Measurements from ENCODE around the gene KLHDC4.
"Not testable (repeated sequence)": the region's sequence is repeated elsewhere in the genome, so short reads cannot be mapped to it uniquely, and the experiment has no call there.

Gene KLHDC4

DNA sequence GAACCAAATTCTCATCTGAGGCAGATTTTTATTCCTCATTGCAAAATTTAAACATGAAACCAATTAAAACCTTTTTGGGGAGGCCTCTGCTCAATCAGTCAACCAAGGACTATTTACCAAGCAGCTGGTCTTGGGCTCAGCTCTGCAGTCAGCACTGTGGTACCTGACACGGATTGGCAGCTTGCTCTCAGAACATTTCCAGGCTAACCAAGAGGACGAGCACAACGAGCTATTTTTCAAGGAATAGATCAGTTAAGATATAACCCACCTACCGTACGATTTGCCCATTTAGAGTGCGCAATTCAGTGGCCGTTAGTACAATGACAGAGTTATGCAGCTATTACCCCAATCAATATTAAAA lies 26.4 kb upstream of the KLHDC4 start:
- Mint-ChIP-seq H3K36me3 (no peaks in the 10 kb centered on the region), H3K4me3 (no peak overlapping the region), H3K4me1 (no peaks in the 10 kb centered on the region), H3K27ac (no peak overlapping the region), H3K9me3 (no peaks in the 10 kb centered on the region)
- DNase-seq (ENCODE audit: low spot score in 2 of 2), result no peak
- ATAC-seq, result no peak

DNA sequence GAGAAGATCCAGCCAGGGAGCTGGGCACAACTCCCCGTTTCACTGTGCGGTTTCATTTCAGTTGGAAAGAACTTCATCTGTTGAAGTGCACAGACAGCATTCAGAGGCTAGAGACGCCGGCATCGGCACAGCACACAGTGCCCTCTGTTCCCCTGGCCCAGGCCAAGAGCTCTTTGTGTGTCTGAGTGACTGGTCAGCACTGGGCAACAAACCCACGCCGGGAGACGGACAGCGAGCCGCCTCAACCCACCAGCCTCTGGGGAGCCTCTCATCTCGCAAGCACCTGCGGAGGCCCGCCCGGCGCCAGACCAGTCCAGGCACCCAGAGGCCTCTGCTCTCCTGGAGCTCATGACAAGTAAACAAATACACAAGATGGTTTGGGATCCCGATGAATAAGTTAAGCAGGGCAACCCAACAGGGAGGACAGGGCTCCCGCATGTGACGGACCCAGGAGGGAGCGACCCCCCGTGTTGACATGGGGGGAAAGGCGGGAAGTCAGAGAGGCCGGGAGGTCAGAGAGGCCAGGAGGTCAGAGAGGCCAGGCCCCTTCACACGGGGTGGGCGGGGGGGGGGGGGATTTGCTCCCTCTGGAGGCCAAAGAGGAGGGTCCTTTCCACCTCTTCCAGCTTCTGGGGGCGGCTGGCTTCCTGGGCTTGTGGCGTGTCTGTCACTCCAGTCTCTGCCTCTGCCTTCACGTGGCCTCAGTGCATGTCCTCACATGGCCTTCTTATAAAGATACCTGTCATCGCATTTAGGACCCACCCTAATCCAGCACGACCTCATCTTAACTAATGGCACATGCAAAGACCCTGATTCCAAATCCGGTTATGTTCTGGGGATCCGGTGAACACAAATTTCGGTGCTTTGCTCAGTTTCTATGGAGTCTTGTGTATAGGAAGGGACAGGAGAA lies 25.8 kb upstream of the KLHDC4 start:
- no peak overlapping the region for H3K4me3 Mint-ChIP-seq
- H3K4me1 Mint-ChIP-seq, result no peaks in the 10 kb centered on the region
- H3K9me3 Mint-ChIP-seq, result no peaks in the 10 kb centered on the region
- DNase-seq (ENCODE audit: low spot score in 2 of 2) (no peak), ATAC-seq (no peak)
- H3K36me3 Mint-ChIP-seq, result no peaks in the 10 kb centered on the region
- H3K27ac Mint-ChIP-seq, result no peak overlapping the region

DNA sequence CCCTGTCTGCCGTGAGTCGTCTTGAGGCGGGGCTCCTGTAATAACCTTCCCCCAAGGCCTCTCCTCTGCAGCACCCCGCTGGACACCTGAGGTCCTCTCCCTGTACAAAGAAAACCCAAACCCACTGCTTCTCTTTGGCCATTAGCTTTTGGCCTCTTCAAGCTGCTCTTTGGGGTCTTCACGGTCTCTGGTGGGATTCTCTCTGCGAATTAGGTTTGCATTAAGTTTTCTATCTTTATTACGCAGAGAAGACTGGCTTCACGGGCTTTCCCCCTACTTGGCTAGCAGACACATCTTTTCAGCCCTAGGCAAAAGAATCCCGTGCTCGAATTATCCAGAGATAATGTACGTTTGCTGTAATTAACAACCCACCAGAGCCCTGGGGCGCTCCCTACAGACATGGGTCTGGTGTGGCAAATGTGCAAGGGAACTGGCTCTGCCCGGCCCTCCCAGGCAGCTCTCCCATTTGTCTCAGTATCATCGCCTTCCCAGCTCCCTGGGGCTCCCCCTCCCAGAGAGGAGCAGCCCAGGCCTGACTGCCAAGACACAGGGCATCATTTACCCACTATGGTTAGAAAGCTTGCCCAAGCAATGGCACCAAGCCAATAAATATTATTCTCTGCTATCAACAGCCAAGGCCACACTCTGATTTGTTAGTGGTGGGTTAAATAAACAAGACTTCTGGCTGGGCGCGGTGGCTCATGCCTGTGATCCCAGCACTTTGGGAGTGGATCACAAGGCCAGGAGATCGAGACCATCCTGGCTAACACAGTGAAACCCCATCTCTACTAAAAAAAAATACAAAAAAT lies 24.7 kb upstream of the KLHDC4 start:
- Mint-ChIP-seq H3K36me3 (no peaks in the 10 kb centered on the region), H3K4me3 (no peak overlapping the region), H3K9me3 (no peaks in the 10 kb centered on the region), H3K4me1 (no peaks in the 10 kb centered on the region), H3K27ac (no peak overlapping the region)
- ATAC-seq, result no peak
- DNase-seq (ENCODE audit: low spot score in 2 of 2), result no peak

DNA sequence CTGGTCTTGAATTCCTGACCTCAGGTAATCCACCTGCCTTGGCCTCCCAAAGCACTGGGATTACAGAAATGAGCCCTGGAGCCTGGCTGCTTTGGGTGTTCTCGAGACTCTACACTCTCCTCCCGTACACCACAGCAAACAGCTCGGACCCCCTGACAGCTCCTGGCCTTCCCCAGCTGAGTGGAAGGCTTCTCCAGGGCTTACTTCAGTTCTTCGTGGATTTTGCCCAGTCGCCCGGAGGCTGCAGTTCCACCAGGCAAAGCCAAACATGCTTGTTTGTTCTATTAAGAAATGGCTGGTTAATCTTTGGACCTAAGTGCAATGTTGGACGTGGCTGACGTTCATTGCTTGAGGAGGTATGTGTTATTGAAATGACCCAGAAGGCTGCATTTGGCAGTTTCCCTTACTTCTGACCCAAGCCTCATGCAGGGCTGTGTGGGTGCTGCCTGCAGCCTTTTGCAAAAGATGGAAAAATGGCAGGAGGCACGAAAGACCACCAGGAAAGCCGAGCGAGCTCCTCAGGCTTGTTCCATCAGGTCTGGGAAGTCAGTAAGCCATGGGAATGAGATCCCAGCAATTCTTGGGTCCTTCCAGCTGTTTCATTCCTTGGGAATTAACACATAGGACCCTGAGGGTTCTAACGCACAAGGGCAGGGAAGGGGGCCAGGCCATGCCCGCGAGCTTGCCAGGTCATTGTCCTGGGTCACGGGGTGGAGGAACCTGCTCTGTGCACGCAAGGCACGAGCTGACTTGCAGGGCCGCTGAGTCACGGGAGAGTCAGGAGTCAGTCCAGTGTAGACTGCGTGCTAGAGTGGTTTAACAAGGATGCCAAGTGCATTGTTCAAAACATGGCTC lies 23.9 kb upstream of the KLHDC4 start:
- H3K9me3 Mint-ChIP-seq, result no peaks in the 10 kb centered on the region
- no peak overlapping the region for H3K4me3 Mint-ChIP-seq
- DNase-seq (ENCODE audit: low spot score in 2 of 2) (no peak), ATAC-seq (no peak)
- H3K36me3 Mint-ChIP-seq, result no peaks in the 10 kb centered on the region
- H3K27ac Mint-ChIP-seq, result no peak overlapping the region
- no peaks in the 10 kb centered on the region for H3K4me1 Mint-ChIP-seq

DNA sequence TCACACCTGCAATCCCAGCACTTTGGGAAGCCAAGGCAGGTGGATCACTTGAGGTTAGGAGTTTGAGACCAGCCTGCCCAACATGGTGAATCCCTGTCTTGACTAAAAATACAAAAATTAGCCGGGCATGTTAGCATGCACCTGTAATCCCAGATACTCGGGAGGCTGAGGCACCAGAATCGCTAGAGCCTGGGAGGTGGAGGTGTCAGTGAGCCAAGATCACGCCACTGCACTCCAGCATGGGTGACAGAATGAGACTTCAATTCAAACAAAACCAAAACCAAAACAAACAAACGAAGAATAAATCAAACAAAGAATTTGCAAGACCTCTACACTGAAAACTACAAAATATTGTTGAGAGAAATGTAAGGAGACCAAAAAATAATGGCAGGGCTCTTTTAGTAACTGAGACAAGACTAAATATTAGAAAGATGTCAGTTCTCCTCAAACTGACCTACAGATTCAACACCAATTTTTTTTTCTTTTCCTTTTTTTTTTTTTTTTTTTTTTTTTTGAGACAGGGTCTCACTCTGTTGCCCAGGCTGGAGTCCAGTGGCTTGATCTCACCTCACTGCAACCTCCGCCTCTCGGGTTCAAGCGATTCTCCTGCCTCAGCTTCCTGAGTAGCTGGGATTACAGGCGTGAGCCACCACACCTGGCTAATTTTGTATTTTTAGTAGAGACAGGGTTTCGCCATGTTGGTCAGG lies 23.1 kb upstream of the KLHDC4 start:
- ATAC-seq; H3K27ac Mint-ChIP-seq; H3K4me1 Mint-ChIP-seq; H3K36me3 Mint-ChIP-seq; H3K4me3 Mint-ChIP-seq; H3K9me3 Mint-ChIP-seq; DNase-seq (ENCODE audit: low spot score in 2 of 2): not testable (repeated sequence)

DNA sequence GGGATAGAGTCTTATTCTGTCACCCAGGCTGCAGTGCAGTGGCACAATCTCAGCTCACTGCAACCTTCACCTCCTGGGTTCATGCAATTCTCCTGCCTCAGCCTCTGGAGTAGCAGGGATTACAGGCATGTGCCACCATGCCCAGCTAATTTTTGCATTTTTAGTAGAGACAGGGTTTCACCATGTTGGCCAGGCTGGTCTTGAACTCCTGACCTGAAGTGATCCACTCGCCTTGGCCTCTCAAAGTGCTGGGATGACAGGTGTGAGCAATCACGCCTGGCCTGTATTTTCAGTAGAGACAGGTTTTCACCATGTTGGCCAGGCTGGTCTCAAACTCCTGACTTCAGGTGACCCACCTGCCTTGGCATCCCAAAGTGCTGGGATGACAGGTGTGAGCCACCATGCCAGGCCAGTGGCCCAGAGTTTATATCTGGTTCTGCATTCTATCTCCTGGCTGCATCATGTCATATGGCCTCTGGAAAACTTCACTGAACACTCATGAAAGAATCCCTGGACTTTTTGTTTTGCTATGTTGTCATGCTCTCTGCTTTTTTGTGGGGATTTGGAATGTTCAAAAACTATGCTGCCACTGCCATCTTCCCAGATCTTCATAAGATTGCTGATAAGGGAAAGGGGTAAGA lies 21.8 kb upstream of the KLHDC4 start:
- not testable (repeated sequence) for H3K9me3 Mint-ChIP-seq; H3K4me1 Mint-ChIP-seq; DNase-seq (ENCODE audit: low spot score in 2 of 2); H3K27ac Mint-ChIP-seq; H3K4me3 Mint-ChIP-seq; ATAC-seq; H3K36me3 Mint-ChIP-seq

DNA sequence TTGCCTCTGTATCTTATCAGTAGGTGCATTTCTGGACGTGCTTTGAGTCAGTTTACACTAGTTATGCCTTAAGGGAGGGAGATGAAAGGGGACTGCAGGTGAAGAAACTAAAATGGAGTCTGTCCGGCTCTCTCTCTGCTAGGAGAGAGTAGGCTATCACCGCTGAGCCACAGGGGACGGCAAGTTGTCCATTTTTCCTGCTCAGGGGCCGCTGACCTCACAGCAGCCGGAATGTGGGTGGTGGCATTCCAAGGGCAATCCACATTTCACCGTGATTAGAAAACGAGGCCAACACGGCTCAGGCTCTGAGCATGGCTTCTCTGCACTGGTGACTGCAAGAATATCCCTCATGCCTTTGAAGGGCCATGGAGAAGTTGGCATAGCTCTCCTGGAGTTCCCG lies 19.0 kb upstream of the KLHDC4 start:
- H3K4me1 Mint-ChIP-seq, result peaks cover 17% of the 10 kb centered on the region
- peak overlapping the region; percentile 29 for H3K27ac Mint-ChIP-seq
- peaks cover 7% of the 10 kb centered on the region for H3K36me3 Mint-ChIP-seq
- ATAC-seq (no peak), DNase-seq (ENCODE audit: low spot score in 2 of 2) (no peak)
- no peaks in the 10 kb centered on the region for H3K9me3 Mint-ChIP-seq
- H3K4me3 Mint-ChIP-seq, result no peak overlapping the region

DNA sequence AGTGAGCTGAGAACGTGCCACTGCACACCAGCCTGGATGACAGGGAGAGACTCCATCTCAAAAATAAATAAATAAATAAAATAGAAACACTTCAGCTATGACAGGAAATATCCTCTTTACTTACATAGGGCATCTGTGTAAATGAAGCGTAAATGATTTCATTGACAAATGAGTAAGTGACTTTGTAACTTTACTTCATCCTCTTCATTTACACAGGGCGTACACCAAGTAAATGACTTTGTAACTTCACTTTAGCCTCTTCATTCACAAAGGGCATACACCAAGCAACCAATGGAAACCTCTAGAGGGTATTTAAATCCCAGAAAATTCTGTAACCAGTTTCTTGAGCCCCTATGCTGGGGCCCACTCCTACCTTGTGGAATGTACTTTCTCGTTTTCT lies 16.2 kb upstream of the KLHDC4 start:
- no peak for DNase-seq (ENCODE audit: low spot score in 2 of 2)
- H3K36me3 Mint-ChIP-seq, result peaks cover 14% of the 10 kb centered on the region
- H3K9me3 Mint-ChIP-seq, result no peaks in the 10 kb centered on the region
- peaks cover 39% of the 10 kb centered on the region for H3K4me1 Mint-ChIP-seq
- ATAC-seq, result no peak
- H3K4me3 Mint-ChIP-seq, result no peak overlapping the region
- no peak overlapping the region for H3K27ac Mint-ChIP-seq

DNA sequence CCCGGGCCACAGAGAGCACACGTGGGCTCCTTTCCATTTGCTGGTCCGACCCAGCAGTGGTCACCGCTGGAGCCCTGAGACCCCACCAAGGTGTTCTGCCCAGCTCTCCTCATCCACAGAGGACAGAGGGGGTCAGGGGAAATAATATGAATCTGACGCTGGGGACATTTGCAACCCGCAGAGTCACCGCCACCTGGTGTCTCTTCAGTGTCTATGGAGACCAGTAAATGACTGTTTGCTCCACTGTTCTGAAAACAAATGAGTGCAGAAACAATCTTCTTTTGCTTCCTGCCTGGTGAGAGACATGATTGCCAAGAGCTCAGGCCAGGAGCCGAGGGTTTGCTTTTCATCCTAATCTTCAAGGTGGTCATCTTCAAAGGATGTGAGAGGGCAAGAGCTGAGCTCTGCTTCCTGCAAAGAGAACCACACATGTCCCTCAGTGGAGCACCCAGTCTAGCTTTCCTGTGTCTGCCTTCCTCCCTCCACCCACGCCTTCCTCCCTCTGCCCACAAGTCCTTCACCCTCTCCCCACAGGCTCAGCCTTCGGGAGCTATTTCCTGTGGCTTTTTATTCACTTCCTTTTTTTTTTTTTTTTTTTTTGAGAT lies 14.7 kb upstream of the KLHDC4 start:
- Mint-ChIP-seq H3K27ac (peak overlapping the region; percentile 99), H3K9me3 (no peaks in the 10 kb centered on the region), H3K36me3 (peaks cover 14% of the 10 kb centered on the region), H3K4me3 (peak overlapping the region; percentile 81), H3K4me1 (peaks cover 39% of the 10 kb centered on the region)
- DNase-seq (ENCODE audit: low spot score in 2 of 2) (peak; percentile 22 to 79), ATAC-seq (peak; percentile 17)

DNA sequence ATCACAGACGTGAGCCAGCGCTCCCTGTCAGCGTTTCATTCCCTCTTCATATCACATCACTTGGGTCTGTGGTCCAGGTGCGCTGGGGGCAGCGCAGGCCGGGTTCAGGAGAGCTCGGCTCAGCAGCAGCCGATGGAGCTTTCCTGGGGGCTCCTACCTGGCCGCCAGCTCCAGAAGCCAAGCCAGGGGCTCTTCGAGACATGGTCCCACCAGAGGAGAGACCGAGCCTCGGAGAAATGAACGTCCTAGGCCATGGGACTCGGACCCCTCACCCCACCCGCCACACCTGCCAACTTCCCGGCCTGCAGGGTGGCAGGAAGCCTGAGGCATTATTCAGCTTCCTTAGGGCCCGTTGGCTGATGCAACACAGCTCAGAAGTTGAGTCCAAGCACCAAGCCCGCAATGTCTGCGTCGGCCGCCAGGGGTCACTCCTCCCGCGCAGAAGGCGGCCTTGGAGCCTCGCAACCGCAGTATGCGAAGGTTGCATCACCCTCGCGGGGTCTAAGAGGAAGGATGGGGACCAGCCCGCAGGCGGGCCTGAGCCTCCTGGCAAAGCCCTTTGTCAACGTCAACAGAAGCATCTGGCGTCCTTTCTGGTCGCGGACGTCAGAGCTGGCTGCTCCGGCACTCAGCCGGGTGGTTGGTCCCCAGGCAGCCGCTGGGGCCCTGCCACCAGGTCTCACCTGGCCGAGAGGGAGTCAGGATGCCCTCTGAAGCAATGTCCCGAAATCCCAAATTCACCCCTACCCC lies 13.2 kb upstream of the KLHDC4 start:
- ATAC-seq (peak; percentile 89), DNase-seq (ENCODE audit: low spot score in 2 of 2) (peak; percentile 96 to 98)
- Mint-ChIP-seq H3K36me3 (peaks cover 14% of the 10 kb centered on the region), H3K27ac (peak overlapping the region; percentile 99), H3K9me3 (no peaks in the 10 kb centered on the region), H3K4me3 (peak overlapping the region; percentile 81), H3K4me1 (peaks cover 39% of the 10 kb centered on the region)

DNA sequence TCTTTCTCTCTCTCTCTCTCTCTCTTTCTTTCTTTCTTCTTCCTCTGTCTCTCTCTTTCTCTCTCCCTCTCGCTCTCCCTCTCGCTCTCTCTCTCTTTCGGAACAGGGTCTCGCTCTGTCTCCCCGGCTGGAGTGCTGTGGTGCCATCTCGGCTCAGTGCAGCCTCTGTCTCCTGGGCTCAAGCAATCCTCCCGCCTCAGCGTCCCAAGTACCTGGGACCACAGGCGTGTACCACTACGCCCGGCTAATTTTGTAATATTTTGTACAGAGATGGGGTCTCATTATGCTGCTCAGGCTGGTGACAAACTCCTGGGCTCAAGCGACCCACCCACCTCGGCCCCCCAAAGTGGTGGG lies 12.7 kb upstream of the KLHDC4 start:
- Mint-ChIP-seq H3K9me3 (no peaks in the 10 kb centered on the region), H3K4me3 (peak overlapping the region; percentile 81), H3K4me1 (peaks cover 39% of the 10 kb centered on the region), H3K27ac (peak overlapping the region; percentile 99), H3K36me3 (peaks cover 14% of the 10 kb centered on the region)
- no peak for ATAC-seq
- peak in 1 of 2 donors; percentile 13 for DNase-seq (ENCODE audit: low spot score in 2 of 2)

DNA sequence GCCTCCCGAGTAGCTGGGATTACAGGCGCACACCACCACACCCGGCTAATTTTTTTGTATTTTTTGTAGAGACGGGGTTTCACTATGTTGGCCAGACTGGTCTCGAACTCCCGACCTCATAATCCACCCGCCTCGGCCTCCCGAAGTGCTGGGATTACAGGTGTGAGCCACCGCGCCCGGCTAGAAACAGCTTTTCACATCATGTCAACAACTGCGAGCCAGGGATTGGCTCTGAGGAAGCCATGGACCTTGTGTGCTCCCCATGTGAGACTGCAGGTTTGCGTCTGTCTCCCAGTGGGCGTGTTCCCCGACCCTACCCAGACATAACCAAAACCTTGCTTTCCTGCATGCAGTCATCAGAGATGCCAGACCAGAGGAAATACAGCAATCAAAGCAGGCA lies 8.1 kb upstream of the KLHDC4 start:
- ATAC-seq; DNase-seq (ENCODE audit: low spot score in 2 of 2); H3K36me3 Mint-ChIP-seq; H3K4me3 Mint-ChIP-seq; H3K27ac Mint-ChIP-seq; H3K9me3 Mint-ChIP-seq: not testable (repeated sequence)
- peaks cover 14% of the 10 kb centered on the region for H3K4me1 Mint-ChIP-seq

DNA sequence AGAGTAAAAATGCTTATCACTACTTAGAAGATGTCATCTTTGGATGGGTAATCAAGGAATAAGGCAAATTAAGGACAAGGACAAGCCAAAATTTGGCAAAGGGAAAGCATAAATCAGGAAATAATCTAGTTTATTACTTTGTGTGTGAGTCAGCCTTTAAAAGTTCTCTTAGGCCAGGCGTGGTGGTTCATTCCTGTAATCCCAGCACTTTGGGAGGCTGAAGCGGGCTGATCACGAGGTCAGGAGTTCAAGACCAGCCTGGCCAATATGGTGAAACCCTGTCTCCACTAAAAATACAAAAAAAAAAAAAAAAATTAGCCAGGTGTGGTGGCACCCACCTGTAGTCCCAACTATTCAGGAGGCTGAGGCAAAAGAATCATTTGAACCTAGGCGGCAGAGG lies 1.7 kb upstream of the KLHDC4 start:
- H3K27ac Mint-ChIP-seq; DNase-seq (ENCODE audit: low spot score in 2 of 2); H3K4me3 Mint-ChIP-seq; H3K9me3 Mint-ChIP-seq; ATAC-seq: not testable (repeated sequence)
- Mint-ChIP-seq H3K36me3 (peaks cover 36% of the 10 kb centered on the region), H3K4me1 (peaks cover 29% of the 10 kb centered on the region)

DNA sequence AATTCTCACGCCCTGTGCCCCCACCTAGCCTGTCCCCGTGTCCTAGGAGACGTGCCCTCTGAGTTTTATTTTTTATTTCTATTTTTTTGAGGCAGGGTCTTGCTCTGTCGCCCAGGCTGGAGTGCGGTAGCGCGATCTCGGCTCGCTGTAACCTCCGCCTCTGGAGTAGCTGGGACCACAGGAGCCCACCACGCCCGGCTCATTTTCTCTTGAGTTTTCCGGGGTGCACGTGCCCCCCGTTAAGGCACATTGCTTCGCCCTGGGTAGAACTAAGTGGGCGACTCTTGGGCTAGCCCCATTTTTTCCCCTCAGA lies 655 bp upstream of the KLHDC4 start:
- Mint-ChIP-seq H3K9me3 (no peaks in the 10 kb centered on the region), H3K4me1 (peaks cover 40% of the 10 kb centered on the region), H3K36me3 (peaks cover 46% of the 10 kb centered on the region), H3K27ac (peak overlapping the region; percentile 99), H3K4me3 (peak overlapping the region; percentile 100)
- DNase-seq (ENCODE audit: low spot score in 2 of 2), result no peak
- no peak for ATAC-seq

All from stimulated activated effector memory CD8-positive, alpha-beta T cell treated with anti-CD3 and anti-CD28 coated beads, Interleukin-12 subunit alpha, Interleukin-12 subunit beta, amount 100 ng/mL, for 72 hours (primary cell).